ENCODE data around the gene CPZ.

DNA sequence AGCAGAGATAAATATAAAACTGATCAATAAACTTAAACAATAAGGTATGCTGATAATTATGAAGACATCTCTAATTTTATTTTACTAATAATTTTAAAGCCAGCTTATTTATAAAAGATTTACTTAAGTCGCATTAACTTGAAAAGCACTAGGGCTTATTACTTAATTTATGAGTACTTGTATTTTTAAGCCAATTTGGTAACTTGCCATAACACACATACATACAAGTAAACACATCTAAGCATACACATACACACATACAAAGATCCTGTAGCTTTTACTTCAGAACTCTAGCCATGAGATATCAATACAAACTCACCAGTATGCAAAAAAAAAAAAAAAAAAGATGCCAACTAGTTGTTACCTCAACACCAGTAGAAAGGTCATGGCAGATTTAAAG, 22.4 kb upstream of the CPZ start:
- TF ChIP-seq POLR2AphosphoS5 (IDR thresholded peaks at IDR 0.05; ENCODE audit: low read depth, low read length) (no peak), SIN3A (IDR thresholded peaks at IDR 0.05; ENCODE audit: borderline replicate concordance, insufficient read depth, low read length) (no peak), REST (IDR thresholded peaks at IDR 0.05; ENCODE audit: insufficient read depth in 1 of 2, low read depth in 2 of 2, low read length in 2 of 2) (no peak), TAF1 (IDR thresholded peaks at IDR 0.05; ENCODE audit: borderline replicate concordance, insufficient read depth, low read length) (no peak)

Data from PFSK-1 (cell line).